GM21529 (cell line): ENCODE measurements around the gene PTPRN2.

Source experiments
- ATAC-seq: cut with Tn5 transposase; IDR thresholded peaks from one replicate; pipeline ENCODE4 v1.9.1; 2021; ENCODE audit not compliant: unreplicated experiment

Gene PTPRN2

DNA sequence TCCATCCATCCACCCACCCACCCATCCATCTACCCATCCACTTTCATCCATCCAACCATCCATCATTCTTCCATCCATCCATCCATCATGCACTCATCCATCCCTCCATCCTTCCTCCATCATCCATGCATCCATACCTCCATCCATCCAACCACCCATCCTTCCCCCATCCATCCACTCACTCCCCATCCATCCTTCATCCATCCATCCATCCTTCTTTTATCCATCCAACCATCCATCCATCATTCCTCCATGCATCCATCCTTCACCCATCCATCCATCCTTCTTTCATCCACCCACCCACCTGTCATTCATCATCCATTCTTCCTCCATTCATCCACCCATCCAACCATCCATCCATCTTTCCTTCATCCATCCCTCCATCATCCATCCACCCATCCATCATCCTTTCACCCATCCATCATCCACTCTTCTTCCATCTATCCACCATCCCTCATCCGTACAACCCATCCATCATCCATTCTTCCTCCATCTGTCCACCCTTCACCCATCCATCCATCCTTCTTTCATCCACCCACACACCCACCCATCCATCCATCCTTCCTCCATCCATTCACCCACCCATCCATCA, 822.6 kb downstream of the PTPRN2 start:
- no peak for ATAC-seq

DNA sequence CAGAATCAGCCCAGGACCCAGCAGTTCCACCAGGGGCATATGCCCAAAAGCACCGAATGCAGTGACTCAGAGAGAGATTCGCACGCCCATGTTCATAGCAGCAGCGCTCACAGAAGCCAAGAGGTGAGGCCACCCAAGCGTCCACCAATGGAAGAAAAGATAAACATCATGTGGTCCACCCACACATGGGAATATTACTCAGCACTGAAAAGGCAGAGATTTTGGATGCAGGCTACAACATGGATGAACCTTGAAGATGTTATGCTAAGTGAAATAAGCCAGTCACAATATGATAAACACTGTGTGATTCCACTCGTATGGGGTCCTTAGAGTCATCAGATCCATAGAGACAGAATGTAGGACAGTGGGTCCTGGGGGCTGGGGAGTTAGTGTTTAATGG, 823.4 kb downstream of the PTPRN2 start:
- no peak for ATAC-seq

DNA sequence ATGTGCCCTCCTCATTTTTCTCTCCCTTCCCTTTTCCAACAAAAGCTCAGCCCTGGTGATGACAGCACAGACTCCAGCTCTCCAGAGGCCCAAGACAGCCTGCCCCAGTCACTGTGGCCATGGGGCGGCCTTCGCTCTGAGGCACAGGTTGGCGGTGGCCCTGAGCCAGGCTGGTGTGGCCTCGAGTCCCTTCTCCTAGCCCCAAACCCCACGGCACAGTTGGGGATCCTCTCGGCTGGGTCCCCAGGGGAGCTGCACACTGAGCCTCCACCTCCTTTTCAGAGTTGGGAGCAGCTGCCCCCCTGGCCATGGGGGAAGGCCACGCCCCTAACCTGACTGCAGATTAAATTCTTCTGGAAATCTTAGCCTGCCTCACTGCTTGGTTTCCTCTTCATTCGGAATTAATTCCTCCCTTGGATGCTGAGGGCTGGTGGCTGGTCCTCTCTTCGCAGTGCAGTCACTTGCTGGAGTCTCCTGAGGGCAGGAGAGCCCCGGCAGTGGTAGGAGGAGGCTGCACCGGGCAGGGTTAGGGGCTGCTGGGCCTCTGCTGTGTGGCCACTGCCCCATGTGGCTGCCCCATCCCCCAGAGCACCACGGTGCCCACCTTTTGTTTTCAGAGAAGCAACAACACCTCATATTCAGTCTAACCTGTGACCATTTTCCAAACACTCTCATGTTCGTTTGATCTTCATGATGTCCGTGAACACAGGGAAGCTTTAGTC, 824.2 kb downstream of the PTPRN2 start:
- no peak for ATAC-seq

DNA sequence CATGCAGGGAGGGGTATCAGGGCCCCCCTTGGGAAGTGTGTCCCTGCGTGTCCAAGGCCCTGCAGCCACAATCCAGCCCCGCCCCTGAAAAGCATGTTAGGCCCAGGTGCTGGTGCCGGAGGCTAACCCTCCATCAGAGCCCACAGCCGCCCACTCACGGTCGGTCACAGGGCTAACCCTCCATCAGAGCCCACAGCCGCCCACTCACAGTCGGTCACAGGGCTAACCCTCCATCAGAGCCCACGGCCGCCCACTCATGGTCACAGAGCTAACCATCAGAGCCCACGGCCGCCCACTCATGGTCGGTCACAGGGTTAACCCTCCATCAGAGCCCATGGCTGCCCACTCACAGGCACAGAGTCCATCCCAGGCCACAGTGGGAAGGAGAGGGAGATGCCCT, 824.8 kb downstream of the PTPRN2 start:
- no peak for ATAC-seq

DNA sequence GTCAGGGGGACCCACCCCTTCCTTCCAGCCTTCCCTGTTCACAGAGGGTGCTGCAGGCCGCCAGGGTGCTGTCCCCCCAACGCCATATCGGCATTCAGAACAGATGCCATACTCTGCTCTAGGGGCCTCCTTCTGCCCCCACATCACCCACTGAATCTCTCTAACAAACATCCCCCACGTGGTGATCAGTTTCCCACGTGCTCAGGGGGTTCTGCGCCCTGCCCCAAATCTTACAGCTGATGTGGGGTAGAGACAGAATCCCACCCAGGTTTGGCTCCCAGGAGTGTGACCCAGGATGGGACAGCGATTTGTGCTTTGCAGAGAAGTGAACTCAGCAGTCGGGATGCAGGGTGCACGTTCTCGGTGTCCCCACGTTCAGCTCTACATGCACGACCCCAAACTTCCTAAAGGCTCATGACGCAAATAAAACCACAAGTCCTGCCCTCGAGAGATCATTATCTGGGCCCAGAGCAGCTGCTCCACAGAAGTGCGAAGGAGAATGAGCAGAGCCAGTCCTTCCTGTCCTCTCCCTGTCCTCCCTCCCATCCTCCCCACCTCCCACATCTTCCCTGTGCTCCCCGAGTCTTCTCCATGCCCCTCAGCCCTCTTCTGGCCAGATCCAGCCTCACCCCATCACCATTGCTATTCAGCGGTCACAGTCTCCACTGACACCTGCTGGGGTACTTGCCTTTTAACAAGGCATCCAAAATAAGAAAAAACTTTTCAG, 827.5 kb downstream of the PTPRN2 start:
- no peak for ATAC-seq

DNA sequence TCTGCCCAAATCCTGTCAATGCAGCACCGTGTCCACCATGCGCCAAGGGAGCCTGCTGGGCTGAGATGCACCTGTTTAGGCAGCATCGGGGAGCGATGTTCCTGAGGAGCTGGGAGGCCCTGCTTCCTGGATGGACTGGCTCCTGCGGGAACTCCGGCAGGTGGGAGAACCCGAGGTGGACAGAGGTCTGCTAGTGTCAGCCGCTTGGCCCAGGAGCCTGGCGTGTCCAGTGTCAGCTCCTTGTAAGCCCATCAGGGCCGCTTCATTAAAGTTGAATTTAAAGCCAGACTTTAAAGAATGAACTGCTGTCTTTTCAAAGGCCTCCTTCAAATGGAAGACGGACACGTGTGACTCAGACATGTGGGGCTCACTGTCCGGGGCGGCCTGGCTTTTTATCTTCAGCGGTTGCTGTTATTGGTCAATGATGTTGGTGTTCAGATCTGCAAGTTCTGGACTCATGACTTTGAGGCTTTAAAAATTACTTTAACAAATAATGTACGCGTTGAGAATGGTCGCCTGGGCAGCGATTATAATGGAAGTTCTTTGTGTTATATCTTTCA, 828.3 kb downstream of the PTPRN2 start:
- ATAC-seq, result no peak

DNA sequence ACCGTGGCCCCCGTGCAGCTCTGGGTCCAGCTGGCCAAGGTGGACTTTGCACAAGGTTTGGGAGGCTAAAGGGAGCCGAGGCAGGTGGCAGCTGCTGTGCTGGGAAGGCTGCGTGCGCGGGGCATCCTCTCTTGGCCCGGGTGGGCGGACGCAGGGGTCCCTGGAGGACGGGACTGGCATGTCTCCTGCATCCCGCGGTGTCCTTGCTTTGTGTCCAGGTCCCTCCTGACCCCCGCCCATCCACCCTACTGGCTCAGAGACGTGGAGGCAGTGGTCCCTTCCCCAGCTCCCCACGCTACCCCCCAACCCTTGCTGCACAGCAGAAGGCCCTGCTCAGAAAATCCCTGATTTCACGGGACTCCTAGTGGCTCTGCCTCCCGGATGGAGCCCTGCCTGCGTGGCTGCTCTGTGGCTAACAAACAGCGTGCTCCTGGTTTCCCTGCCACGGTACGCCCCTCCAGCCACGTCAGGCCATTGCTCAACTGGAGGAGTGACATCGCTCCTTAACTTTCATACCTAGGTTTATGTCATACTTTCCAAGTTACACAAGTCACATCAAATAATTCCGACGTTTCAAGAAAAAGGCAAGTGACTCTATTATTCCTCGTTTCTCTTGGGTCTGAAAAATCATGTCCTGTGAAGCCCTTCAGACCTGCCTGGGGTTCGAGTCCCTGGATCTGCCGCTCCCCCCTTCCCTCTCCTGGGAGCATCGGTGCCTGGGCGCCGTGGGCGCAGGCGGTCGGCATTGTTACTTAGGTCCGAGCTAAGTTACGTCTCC, 829.0 kb downstream of the PTPRN2 start:
- ATAC-seq, result no peak

DNA sequence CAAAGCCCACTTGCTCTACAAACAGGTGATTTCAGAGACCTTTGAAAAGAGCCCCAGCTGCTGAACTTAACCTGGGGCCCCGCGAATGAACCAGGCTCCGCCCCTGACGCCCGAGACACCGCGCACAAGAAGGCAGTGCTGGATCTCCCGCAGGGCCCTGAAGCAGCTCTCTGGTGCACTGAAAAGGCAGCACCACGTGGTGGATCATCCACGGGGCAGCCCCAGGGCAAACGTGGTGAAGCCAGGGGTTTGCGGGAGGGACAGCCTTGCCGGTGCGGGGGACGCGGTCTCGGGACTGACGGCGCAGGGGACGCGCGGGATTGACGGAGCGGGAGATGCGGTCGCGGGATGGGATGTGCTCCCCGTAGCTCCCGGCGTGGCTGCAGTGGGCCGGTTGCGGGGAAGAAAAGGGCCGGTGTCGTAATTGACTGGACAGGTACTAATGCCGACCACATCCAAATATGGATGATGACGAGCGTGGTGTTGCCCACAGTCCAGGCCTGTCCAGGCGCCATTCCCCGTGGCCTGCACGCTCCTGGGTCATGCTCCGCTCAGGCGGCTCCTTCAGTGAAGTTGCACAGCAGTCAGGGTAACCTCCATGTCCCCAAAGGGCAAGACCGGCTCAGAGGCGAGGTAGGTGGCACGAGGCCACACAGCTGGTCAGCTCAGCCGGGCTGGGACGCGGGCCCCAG, 829.7 kb downstream of the PTPRN2 start:
- no peak for ATAC-seq

DNA sequence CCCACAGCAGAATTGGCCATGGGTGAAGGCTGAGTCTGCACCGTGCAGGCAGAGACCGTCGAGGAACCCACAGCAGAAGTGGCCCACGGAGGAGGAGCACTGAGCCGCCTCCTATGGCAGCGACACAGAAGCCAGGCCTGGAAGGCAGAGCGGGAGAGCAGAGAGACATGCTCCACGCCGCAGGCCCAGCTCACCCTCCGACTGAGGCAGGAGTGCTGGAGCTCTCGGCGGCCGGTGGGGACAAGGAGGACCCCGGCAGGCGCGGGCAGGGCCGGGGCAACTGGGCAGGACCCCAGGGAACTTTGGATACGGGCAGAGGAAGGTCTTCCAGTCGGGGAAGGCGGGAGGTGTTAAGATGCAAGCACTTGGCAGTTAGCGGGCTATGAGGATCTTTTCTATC, 830.4 kb downstream of the PTPRN2 start:
- no peak for ATAC-seq

DNA sequence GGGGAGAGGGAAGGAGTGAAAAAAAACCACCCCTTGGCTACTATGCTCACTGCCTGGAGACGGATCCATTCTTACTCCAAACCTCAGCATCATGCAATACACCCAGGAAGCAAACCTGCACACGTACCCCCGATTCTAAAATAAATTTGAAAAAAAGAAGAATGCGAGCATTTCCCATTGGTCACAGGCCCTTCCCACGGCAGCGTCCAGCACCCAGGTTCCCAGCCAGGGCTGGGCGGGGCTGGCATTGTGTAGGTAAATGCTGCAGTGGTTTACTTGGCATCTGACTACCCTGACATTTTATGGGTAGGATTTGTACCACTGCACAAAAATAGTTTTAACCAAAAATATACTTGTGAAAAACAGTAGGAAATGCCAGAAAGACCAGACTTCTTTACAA, 831.9 kb downstream of the PTPRN2 start:
- no peak for ATAC-seq

DNA sequence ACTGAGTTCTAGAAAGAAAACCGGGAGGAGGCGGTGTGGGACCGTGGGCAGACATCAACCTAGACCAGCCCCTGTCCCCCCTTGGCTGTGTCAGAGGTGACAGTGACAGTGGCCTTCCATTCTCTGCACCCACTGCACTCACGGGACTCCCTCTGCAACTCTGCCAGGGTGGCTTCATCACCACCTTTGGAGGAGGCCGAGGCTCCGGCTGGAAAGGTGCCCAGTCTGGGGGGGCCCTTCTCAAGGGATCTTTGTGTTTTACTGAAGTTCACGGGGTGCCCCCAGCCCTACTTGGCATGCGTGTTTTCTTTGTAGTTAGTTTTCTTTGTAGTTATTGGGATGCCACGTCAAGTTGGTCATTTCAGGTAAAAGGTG, 833.2 kb downstream of the PTPRN2 start:
- no peak for ATAC-seq

DNA sequence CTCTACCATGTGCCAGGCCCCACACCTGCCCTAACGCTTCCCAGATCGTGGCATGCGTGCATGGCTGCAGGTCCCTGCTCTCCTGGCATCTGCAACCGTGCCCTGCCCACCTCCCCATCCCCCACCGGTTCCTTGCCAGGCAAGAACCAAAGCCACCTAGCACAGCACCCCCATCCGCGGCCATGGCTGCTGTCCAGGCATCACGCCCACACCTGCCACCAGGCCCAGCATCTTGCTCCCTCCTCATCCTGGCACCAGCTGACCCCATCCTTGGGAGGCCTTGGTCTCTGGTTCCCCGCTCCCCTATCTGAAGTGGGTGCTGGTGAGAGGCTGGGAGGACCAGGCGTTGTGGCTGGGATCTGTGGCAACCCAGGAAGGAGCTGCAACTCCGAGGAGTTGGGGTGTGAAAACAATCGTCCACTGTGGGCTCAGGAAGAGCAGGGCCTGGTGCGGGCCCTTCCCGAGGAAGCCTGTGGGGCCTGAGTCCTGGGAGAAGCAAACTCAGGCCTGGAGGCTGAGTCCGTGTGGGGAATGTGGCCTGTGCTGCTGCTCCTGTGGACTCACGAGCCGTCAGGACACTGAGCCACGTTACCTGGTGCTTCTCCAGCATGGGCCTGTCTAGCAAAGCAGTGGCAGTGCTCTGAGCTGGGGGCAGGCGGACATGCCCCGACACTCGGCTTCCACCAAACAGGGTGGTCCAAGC, 833.8 kb downstream of the PTPRN2 start:
- no peak for ATAC-seq

DNA sequence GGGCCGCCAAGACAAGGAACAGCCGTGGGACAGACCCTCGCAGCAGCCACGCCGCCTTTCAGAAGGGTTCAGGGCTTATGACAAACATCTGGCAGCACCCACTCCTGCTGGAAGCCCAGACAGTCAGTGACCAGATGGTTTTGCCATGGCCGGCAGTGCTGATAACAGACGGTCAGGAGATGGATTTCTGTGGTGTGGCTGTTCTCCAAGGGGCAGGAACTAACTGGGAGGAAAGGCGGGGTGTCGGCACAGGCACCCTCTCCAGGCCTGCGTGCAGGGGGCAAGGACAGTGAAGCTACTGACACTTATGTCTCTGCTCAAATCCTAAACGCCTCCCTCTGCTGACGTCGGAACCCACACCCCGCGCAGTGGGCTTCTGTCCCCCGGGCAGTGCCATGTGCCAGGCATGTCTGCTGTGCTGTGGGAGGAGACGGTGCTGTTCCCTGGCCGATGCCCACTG, 834.8 kb downstream of the PTPRN2 start:
- no peak for ATAC-seq

DNA sequence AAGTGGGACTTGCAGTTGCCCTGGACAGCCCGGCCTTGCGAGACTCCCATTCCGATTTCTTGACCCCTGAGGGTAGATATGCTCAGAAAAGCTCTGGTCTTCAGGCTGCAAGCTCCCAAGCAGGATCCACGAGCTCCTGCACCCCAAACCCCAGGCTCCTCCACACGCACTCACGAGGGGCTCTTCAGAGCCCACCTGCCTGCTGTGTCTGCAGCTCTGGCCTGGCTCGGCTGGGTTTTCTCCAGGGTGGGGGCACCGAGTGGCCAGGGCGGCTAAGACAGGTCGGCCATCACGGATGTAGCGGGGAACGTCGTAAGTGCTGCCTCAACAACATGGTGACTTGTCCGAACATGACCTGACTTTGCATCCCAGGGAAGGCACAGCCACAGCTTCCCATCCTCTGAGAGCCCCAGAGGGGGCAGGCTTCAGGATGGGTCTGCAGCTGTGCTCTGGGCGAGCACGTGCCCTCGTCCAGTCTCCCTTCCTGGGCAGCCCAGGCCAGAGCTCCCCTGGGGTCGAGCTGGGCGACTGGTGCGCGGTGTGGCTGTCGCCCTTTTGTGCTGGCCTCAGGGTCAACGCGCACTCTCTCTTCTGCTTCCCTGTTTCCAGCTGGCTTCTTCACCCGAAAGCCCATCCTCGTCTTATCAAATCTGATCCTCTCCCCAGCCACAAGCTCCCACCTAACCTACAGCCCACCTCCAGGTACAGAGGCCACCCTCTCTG, 835.5 kb downstream of the PTPRN2 start:
- ATAC-seq, result no peak

DNA sequence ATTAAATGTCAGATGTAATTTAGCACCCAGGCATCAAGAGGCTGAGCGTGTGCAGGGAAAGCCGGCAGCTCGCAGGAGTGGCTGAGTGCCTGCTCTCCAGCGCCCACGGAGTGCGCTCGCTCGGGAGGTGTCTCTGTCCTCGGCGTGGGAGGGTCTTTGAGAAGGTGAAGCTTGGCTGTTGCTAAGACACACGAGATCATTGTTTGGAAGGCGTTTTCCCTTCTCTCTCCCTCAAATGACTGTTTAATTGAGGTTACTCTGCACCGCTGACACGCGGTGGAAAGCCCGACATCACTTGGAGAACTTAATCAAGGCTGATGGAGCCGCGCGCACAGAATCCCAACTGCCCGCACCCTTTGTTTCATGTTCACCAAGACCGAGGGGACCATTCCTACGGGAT, 836.2 kb downstream of the PTPRN2 start:
- no peak for ATAC-seq

DNA sequence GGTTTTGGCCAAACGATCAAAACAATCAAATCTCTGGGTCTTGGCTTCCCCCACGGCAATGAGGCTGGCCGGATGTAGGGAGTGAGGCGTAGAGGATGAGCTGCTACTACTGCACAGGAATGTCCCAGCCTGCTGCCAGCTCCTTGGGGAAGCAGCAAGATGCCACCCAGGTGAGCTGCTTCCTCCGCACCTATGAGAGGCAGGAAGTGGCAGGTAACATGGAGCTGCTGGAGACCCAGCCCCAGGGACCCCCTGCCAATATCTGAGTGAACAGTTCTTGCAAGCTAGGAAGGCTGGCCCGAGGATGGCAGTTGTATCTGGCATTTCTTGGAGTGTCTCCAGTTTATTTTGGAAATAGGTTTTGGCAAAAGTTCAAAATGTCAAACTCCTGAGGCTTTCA, 837.3 kb downstream of the PTPRN2 start:
- ATAC-seq, result no peak

DNA sequence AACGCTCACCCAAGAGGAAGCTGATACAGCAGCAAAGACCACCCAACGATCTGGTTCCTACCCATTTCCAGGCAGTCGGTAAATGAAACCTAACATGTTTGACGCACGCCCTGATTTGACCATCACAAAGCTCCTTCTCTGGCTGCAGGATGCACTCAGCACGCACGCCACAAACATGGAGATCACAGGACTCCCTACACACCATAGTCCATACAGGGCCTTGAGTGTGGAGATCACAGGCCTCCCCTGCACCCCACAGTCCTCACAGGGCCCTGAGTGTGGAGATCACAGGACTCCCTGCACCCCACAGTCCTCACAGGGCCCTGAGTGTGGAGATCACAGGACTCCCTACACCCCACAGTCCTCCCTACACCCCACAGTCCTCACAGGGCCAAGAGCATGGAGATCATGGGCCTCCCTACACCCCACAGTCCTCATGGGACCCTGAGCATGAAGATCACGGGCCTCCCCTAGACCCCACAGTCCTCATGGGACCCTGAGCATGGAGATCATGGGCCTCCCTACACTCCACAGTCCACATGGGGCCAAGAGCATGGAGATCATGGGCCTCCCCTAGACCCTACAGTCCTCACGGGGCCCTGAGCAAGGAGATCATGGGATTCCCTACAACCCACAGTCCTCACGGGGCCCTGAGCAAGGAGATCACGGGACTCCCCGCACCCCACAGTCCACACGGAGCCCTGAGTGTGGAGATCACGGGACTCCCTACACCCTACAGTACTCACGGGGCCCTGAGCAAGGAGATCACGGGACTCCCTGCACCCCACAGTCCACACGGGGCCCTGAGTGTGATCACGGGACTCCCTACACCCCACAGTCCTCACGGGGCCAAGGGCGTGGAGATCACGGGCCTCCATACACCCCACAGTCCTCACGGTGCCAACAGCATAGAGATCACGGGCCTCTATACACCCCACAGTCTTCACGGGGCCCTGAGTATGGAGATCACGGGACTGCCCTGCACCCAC, 841.6 kb downstream of the PTPRN2 start:
- ATAC-seq, result no peak
